HCT116 (cell line): ENCODE measurements around the gene AMZ1.

Experiments used
- POLR2AphosphoS5 ChIP-seq: IDR thresholded peaks from 2 replicates; pipeline ENCODE4 v1.6.1; 2011; ENCODE audit warnings: mild to moderate bottlenecking, low read depth, low read length, moderate library complexity
- TF ChIP-seq, protein P1 (sequence below): IDR thresholded peaks from 2 replicates; pipeline ENCODE4 v1.6.1; 2011; ENCODE audit warnings: mild to moderate bottlenecking, low read length, moderate library complexity; ENCODE audit not compliant: insufficient replicate concordance; ENCODE audit errors: extremely low read depth

DNA sequence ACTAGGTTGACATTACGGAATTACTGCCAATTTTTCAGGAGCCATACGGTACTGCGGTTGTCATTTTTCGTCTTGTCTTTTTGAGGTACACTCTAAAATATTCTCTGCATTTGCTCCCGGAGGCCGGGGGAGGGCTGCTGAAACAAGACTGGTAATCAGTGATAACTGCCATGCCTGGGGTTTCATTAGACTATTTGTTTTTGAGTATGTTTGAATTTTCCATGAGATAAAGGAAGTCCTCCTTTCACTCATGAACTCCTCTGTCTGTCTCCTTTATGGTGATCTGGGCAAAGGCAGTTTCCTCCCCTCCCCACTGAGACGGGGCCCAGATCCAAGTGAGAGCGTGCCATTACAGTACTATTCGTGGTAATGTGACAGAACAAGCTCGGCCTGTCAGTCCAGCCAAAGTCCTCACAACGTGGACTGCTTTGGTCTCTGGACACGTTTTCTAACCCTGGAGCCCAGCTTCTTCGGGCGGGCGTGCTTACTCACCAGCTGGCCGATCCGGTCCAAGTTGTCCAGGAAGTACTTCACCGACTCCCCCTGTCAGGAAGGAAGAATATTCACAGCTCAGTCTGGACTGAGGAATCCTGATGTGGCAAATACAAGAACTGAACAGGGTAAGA is 45.1 kb downstream of the AMZ1 start:
- TF ChIP-seq, protein P1, sequence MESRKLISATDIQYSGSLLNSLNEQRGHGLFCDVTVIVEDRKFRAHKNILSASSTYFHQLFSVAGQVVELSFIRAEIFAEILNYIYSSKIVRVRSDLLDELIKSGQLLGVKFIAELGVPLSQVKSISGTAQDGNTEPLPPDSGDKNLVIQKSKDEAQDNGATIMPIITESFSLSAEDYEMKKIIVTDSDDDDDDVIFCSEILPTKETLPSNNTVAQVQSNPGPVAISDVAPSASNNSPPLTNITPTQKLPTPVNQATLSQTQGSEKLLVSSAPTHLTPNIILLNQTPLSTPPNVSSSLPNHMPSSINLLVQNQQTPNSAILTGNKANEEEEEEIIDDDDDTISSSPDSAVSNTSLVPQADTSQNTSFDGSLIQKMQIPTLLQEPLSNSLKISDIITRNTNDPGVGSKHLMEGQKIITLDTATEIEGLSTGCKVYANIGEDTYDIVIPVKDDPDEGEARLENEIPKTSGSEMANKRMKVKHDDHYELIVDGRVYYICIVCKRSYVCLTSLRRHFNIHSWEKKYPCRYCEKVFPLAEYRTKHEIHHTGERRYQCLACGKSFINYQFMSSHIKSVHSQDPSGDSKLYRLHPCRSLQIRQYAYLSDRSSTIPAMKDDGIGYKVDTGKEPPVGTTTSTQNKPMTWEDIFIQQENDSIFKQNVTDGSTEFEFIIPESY, result no peak
- TF ChIP-seq POLR2AphosphoS5, result no peak
